GM18870 (cell line): ENCODE data around the gene SLC13A2.

Experiments
- ATAC-seq: cut with Tn5 transposase; IDR thresholded peaks from one replicate; pipeline ENCODE4 v1.9.1; 2021; ENCODE audit warnings: moderate library complexity; ENCODE audit not compliant: unreplicated experiment

SLC13A2 gene

DNA sequence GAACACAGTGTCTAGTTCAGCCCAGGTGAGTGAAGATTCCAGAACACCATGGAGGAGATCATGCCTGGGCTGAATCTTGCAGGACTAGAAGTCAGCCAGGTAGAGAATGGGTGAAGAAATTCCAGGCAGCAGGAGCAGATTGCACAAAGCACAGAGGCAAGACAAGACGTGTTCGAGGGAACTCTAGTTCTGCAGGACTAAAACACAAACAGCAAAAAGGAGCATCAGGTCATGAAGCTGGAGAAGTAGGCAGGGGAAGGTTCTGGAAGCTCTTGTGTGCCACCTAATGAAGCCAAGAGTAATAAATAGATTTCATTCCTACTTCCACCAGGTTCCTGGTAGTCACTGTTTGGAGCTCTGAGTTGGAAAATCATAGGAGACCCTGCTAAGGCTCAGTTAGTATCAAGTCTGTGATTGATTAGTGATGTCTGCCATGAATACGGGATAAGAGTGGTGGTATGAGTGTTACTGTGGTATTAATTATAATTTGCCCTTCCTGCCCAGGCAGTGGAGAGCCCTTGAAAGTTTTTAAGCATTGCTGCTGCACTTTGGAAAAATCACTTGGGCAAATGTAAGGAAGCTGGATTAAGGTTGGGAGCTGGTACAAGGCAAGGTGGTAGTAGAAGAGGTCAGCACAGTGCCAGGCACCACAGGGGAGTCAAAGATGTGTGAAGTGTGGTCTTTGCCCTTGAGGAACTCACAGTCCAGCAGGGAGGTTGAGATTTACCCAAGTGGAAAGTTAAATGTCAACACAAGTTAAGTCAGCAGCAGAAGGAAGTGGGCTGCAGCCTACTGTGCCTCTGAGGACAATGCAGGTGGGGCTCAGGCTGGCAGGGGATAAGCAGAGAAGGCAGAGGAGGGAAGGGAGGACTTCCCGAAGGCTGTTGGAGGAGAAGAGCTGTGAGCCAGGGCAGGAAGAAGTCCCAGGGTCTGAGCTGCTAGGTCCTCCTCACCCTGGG is 19.2 kb downstream of the SLC13A2 start:
- no peak for ATAC-seq

DNA sequence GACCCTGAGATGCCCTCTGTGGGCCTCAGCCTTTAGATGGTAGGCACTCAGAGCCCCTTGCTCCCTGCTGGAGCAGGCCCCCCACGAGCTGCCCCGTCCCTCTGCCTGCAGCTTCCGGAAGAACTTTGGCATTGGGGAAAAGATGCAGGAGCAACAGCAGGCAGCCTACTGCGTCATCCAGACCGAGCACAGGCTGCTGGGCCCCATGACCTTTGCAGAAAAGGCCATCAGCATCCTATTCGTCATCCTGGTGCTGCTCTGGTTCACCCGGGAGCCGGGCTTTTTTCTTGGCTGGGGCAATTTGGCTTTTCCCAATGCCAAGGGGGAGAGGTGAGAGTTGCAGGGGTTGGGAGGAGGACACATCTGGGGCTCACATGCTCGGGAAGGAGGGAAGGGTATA is 20.0 kb downstream of the SLC13A2 start:
- ATAC-seq: no peak

DNA sequence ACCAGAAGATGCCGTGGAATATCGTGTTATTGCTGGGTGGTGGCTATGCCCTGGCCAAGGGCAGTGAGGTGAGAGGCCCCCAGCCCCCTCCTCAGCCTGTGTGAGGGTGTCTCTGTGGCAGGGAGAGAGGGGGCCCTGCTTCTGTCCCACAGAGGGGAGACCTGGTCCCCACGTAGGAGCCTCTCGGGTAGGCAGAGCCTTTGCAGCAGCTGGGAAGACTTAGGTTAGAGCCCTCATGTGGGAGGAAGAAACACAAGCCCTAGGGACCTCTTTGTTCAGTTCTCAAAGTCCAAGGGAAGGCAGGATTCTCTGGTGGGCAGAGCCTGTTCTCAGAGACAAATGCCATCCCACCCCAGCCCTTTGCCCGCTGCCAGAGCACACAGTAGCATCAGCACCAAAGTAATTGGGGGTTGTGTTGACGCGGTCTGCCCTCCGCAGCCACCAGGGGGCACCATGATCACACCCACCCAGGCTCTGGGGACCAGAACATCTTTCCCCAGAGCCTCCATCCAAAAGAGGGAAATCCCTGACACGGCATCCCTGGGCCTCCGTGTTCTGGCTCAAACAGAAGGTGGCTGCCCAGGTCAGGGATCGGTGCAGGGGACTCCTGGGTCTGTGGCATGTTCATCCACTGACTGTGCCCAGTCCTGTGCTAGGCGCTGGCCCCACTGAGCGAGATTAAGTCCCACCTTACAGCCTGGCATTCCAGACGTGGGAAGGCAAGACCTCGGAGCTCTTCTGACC is 21.2 kb downstream of the SLC13A2 start:
- ATAC-seq: no peak

DNA sequence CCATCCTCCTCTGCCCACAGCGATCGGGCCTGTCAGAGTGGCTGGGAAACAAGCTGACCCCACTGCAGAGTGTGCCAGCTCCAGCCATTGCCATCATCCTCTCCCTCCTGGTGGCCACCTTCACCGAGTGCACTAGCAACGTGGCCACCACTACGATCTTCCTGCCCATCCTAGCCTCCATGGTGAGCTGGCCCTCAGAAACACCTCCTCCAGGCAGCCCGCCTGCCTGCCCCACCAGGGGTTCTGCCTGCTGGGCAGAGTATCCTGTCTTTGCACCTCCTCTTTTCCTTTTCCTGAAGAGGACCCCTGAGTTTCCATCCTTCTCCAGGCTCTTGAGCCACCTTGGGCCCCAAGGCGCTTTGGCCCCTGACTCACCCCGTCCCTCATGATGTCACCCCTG is 22.2 kb downstream of the SLC13A2 start:
- no peak for ATAC-seq

DNA sequence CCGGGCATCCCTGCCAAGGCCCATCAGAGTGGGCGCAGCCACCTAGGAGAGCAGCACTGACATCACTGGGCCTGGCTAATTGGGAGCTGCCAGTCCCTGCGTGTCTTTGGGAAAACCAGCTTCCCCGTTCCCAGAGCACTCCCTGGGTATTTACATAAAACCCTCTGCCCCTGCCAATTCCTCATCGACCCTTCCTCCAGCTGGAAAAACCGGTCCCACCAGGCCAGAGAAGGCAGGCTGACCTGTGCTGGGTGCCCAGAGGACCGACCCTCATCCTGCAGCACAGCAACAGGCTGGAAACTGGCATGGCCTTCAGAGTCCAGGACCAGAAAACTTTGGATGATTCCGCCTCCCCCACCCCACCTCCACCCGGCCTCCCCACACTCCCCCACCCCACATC is 24.5 kb downstream of the SLC13A2 start:
- ATAC-seq: no peak

DNA sequence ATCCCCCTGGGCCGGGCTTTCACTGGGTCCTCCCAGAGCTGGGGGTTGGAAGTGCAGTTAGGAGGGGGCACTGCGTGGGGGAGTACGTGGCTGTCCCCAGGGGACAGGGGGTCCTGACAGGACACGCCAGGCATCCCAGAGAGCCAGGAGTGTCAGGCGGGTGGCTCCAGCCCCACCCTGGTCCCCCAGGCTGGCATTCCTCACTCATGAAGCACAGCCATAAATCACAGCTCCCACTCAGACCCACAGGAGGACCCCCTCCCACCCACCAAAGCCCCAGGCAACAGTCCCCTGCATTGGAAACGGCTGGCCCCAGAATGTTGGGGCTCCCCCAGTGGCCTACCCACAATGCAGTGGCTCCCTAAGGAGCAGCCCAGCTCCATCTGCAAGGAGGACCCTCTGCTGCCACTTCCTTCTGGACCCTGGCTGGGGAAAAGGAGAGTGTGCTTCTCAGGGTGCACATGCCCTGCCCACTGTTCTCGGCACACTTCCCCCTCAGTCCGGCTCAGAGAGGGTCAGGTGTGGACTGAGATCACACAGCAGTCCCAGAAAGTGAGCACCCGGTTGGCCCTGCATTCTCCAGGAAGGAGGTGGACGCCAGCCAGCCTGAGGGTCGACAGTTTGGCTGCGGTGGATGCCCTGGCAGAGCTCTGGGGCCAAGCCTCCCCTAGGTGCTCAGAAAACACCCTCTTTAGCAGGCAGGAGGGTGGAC is 25.4 kb downstream of the SLC13A2 start:
- no peak for ATAC-seq

DNA sequence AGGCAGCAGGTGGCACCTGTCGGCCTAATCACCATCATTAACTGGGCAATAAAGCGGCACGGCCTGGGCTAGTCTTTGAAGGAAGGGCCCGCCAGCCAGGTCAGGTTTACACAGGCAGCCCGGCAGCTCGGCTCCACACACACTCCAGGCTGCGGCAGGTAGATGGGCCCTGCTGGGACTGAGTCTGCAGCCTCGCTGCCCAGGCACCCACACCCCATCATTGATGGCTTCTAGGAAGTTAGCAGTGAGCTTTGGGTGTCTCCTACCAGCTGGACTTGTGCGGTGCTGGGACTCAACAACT is 25.9 kb downstream of the SLC13A2 start:
- ATAC-seq: no peak

DNA sequence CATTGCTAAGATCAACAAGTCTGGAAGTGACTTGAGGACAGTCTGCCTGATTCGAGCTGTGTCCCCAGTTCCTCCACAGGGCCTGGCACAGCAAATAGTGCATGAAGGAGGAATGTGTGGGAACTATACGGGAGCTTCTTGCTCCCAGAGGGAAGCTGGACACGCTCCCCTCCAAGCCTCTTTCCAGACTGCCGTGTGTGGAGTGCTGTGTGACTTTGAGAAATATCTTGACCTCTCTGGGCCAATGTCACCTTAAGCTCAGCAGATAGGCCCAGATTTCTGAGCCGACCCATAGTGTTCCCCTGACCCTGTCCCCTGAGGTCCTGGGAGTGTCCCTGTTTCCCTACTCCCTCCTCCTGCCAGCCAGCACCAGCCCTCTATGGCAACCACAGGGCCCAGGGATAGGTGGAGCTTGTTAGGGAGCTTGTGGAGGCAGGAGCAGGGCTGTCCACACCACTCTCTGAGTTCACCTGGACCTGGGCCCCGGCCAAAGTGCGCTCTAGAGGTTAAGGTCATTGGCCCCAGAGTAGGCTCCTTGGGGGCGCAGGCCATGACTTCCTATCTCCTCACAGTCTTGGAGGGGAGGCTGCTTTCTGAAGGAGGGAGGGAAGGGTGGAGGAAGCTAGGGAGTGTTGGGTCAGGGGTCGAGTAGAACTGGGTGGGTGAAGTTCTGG is 26.4 kb downstream of the SLC13A2 start:
- ATAC-seq: no peak

DNA sequence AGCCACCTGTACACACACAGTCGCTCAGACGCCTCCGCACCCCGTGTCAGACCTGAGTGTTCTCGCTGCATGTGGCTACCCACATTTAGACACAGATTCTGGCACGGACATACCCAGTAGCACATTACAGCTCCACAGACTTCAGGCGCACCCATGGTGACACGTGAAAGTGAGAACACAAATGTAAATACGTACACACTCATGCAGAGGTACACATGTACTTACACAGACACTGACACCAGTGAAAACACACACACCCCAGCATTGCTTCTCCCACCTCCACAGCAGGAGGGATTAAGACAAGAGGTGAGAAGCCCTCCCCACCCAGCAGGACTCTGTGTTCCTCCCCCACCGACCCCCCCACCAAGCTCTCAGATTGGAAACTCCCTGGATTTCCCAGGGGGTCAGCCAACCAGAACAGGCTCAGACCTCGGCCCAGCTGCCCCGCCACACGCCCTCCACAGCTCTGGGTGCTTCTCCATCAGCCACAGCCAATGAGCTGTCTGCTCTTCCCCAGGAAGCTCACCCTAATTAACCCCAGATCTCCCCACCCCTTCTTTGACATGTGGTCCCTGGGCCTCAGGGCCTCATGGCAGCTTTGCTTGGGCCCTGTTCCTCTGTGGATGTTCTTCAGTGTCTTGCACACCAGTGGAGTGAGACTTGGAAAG is 27.4 kb downstream of the SLC13A2 start:
- peak; percentile 56 for ATAC-seq

DNA sequence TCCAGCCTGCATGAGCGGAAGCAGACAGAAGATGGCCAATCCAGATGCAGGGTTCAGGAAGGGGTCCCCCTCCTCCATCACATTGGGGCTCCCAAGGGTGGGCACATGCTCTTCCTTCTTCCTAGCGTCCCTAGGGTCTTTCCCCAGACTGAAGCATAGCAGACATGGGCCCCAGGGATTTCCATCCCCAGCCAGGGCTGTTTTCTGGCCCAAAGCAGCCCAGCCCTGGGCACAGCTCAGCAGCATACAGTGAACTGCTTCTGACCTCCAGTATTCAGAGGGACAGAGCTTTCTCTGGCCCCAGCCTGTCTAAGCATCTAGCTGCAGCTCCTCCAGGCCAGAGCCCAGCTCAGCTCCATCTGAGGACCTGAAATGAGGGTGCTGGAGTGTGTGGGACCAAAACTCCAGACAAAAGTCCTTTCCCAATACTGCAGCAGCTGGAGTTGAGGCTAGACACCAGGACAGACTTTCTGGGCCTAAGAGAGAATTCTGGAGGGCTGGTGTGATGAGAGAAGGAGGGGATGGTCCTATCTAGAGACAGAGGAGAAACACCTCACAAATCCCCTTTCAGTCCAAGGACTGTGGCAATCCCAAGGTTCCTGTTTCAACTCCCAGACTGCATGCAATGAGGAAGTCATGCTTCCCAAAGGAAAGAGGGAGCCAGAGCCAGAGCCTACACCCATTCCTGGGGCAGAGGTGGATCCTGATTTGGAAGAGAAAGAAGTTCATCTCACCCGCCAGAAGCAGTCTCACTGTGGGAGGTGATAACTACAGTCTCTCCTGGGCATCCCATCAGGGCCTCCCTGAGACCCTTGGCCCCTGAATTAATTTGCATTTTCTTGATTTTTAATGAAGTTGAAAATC is 28.2 kb downstream of the SLC13A2 start:
- ATAC-seq: no peak

DNA sequence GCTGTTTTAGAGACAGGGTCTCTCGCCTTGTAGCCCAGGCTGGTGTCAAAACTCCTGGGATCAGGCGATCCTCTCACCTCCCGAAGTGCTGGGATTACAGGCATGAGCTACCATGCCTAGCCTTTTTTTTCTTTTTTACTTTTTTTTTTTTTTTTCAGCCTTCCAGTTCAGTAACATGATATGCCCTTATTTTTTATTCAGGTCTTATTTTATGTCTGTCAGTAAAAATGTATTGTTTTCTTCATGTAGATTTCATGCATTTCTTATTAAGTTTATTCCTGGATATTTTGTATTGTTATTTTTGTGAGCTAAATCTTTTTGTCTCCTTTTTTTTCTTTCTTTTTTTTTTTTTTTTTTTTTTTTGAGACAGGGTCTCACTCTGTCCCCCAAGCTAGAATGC is 30.0 kb downstream of the SLC13A2 start:
- ATAC-seq: no peak

DNA sequence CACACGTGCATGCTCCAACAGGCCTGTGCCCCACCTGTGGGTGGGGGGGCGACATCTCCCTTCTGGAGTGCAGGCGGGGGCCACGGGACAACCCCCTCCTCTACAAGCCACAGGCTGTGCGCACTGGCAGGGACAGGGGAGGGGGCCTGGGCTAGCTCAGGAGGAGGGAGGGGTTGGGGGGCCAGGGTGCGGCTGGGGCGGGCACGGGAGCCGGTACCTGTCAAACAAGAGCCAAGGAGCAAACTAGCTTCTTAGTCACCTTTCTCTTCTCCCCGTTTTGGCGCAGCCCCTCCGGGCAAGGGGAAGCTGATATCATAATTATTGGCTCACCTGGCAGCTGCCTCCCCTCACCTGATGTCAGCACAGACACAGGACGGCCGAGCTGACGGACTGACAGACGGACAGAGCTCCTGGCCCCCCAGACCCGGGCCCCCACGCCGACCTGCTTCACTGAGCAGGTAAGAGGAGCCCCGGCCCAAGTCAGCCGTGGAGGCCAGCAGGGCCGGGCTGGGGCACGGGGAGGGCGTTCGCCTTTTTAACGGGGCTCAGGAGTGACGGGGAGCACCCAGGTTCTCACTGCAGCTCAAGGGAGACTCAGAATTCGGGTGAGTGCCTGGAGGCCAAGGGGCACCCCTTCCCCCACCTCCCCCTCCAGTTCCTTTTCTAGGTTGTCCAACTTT is 32.7 kb downstream of the SLC13A2 start, which contains the start of gene FOXN1:
FOXN1 (plus strand) TSS at position 363 of the 680 bp plus-strand sequence. CDS start 17,622 bp downstream, outside the sequence.
- no peak for ATAC-seq

DNA sequence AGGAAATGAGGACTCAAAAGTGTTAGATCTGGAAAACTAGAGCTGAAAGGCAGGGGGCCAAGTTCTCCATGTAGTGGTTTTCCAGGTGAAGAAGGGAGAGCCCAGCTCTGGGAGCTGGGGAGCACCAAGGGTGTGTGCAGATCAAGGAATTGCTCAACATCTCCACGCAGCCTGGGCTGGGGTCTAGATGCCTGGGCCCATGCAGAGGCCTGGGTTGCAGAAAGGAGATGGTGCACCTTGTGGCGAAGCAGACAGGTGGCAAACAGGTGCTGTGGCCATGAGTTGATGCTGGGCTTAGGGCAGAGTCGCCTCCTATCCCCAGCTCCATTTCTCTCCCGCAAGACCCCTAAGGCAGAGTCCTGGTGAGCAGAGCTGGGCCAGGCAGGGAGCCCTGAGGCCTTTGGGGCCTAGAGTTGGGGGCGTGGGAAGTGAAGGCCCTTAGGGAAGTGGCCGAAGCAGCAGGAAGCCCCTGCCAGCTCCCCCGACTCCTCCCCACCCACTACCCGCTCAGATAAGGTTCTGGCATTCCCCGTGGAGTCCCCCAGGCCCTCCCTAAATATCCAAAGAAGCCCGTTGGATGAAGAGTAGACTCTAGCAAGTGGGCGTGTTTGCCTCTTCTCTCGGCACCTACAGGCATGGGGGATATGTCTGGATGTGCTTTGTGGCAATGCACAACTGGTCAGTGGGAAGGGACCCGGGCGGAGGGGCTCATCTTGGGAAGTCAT is 33.5 kb downstream of the SLC13A2 start:
- ATAC-seq: no peak

DNA sequence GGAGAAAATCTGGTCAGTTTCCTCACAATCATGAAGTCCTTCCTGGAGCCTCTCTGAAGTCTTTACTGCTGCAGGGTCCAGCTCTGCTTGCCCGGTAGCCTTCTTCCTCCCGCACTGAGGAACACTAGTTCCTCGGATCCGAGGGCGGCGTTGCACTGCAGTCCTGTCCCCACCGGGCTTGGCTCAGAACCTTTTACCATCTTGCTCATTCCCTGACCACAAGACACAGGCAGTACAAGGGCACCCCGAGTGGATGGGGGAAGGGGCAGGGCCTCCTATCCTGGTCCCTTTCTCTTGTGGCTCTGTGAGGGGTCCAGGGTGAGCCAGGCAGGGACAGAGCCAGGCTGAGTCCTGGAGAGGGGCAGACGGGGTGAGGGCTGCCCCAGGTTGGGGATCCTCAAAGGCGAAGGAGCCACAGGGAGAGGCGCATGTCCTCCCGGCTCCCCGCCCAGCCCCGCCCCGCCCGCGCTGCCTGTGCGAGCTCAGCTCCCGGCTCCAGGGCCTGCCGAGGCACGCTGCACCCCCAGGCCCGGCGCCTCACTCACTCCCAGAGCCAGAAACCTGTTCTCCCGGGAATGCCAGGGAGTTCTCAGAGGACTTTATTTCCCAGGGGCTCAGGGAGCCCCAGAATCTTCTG is 34.2 kb downstream of the SLC13A2 start:
- no peak for ATAC-seq

DNA sequence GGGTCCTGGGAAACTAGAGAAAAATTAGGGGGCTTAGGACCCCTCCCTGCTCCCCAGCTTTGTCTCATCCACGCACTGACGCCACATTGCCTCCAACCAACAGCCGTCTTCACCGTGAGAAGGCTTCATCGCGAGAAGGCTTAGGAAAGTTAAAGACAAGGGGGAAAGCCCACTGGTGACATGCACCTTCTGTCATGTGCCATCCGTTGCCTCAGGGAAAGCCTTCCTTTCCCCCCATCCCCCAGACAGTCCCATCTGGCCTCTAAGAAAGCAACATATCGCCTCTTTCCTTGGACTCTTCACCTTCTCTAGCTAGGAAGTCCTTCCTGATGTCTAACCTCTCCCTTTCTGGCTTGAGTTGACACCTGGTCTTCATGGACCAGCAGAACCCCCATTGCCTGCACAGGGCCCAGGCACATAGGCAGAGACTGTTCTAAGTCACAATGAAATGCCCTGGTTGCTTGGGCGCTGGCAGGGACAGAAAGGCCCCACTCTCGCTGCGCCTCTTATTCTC is 34.8 kb downstream of the SLC13A2 start:
- no peak for ATAC-seq

DNA sequence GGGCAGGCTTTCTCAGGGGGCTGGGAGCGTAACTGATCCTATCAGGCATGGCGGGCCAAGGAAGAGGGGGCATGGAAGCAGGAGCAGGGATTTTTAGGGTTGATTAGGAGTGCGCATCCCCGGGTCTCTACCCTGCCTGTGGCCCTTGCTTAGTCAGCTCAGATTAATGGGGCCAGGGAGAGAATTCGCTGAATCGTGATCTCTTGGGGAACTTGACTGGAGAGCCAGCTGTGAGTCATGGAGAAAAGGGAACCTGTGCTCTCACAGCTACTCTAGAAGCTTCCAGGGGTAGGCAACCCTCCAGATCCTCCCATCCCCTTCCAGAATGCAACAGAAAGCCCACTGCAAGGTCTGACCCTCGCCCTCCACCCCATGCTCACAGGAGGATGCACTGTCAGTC is 36.3 kb downstream of the SLC13A2 start:
- ATAC-seq: no peak

DNA sequence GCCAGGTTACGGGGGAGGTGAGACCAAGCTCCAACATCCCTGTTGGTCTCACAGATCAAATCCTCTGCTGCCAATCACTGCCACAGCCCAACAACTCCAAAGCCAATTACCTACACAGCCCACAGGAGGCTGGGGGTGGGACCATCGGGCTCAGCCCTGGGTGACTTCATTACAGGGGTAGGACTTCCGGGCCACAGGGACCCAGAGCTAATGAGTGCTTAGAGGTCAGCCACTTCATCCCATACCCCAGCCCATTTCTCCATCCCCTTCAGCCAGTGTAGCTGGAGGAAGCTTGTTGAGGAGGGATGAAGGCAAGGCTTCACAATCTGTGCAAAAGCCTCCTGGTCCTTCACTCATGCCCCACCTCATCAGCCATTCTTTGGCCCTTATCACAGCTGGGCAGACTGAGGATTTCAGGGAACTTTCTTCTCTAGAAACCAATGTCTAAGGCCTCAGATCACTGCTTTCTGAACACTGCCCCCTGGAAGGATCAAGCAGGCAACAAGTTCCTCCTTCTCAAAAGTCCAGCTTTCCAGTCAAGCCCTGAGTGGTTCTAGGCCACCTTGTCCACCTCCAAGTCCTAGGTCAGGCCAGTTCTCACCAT is 38.5 kb downstream of the SLC13A2 start:
- ATAC-seq: no peak
